Stimulated activated CD8-positive, alpha-beta memory T cell treated with anti-CD3 and anti-CD28 coated beads, Interleukin-4, amount 100 ng/mL, for 48 hours (primary cell): ENCODE results near the gene FBXL13.
"Not testable (repeated sequence)": the region's sequence is repeated elsewhere in the genome, so short reads cannot be mapped to it uniquely, and the experiment has no call there.

ENCODE experiments used
- DNase-seq: peaks from one replicate; pipeline ENCODE4 v3.0.0-alpha.2; 2020

FBXL13 gene

GRCh38 chr7:103078226-103078625 is 3.6 kb upstream of the FBXL13 start:
- DNase-seq = not testable (repeated sequence)

DNA sequence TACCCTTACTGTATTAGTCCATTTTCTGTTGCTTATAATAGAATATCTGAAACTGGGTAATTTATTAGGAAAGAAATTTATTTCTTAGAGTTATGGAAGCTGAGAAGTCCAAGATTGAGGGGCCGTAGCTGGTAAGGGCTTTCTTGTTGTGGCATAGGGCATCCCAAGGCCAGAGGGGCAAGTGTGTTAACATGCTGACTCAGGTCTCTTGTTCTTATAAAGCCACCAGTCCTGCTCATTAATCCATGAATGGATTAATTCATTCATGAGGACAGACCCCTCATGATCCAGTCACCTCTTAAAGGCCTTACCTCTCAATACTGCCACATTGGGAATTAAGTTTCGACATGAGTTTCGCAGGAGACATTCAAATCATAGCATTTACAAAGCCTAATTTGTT is 2.7 kb upstream of the FBXL13 start:
- DNase-seq = no peak

GRCh38 chr7:103076764-103077163 is 2.2 kb upstream of the FBXL13 start:
- DNase-seq = no peak

- DNase-seq = peak; percentile 82
These were observed 832 bp upstream of the FBXL13 start for GRCh38 chr7:103075337-103075918.

GRCh38 chr7:103073989-103074518 is 542 bp downstream of the FBXL13 start:
- DNase-seq = no peak

DNA sequence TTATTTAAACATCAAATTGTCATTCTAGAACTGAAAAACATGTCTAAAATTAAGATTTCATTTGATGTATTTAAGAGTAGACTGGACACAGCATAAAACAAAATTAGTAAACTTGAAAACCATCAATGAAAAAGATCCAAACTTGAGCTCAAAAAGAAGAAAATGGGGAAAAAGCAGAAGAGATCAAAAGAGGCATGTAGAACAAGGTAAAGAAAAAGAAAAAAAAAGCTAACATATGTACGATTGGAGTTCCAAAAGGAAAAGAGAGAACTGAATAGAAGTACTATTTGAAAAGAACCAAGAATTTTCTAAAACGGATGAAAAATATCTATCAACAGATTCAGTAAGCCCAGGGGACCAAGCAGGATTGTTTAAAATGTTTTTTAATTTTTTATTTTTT is 3.6 kb downstream of the FBXL13 start:
- no peak for DNase-seq

DNA sequence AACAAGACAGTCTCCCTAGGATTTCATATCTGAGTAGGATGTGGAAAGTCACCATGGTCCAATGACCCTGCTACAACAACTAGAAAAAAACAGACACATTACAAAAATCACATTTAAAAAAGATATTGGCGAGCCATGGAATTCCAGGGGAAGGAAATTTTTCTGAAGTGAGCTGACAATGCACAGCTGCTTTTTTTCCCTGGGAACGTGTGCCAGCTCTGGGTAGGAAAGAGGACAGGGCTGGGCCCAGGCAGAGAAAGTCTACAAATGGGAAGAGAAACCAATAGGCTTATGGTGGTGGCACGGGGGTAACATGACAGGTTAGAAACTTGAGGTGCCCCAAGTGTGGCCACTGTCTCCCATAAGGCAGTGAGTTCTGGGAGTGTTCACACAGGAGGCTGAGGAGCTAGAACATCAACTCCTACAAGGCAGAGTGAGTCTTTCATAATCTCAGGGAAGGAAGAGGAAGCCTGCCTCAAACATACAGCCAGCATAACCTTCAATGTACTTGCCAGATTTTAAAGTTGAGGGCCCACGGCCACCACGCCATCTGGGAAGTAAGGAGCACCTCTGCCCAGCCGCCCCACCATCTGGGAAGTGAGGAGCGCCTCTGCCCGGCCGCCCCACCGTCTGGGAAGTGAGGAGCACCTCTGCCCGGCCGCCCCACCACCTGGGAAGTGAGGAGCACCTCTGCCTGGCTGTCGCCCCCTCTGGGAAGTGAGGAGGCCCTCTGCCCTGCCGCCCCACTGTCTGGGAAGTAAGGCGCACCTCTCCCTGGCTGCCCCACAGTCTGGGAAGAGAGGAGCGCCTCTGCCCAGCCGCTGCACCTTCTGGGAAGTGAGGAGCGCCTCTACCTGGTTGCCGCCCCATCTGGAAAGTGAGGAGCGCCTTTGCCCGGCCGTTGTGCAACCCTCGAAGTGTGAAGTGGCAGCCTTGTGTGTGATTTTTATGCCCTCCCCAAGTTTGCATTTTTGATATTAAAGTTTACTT is 5.9 kb downstream of the FBXL13 start:
- no peak for DNase-seq

DNA sequence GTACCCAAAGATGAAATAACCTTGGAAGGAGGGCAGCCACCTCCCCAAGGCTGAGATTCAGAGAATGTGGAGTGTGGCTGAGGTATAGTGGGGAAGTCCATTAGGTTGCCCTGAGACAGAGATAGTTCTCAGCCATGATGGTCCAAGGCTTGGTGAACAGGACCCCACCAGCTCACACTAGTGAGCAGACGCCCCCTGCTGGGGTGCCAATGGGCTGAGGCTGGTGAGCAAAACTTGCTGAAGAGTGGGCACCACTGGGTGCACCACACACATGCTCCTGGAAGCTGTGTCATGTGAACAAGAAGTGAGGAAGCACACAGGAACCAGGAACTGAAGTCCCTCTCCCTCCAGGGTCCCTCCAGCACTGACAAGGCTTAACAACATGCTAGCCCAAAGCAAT is 8.9 kb downstream of the FBXL13 start:
- peak; percentile 76 for DNase-seq

GRCh38 chr7:103063895-103064294 is 10.7 kb downstream of the FBXL13 start:
- no peak for DNase-seq

DNA sequence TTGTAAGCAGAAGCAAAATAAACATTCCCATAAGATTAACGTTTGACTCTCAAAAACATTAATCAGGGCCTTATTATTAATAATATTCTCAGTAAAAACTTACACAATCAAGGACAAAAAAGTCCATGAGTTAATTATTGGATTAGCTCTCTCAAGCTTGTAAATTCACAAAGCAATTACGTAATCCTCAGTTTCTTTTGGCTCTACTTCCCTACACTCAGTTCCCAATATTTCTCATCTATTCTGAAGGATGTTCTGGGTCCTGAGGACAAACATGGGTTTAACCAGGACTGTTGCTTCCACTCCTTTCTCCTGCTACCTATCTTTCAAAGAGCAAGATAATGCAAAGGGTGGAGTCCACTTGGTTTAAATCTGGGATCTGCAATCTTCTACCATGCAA is 15.1 kb downstream of the FBXL13 start:
- DNase-seq = no peak

DNA sequence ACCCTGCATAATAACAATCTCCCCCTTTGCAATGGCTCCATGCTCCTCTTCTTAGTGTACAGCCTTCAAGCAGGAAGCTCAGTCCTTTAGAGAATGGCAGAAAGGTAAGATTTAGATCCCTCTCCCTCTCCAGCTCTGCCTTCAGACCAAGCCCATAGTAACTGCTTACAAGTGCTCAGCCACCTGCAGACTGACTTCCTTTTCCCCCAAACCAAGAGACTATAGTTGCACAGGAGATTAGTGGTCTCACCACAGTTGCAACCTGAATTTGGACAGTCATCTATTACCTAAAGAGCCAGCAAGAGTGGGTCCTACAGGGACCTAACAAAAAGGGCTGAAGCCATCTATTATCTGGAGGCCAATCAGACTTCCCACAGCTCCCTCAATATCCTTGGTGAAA is 16.5 kb downstream of the FBXL13 start:
- DNase-seq = no peak

DNA sequence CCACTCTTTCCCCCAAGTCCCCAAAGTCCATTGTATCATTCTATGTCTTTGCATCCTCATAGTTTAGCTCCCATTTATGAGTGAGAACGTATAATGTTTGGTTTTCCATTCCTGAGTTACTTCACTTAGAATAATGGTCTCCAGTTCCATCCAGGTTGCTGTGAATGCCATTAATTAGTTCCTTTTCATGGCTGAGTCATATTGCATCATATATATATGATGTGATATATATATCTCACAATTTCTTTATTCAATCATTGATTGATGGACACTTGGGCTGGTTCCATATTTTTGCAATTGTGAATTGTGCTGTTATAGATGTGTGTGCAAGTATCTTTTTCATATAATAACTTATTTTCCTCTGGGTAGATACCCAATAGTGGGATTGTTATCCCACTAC is 18.6 kb downstream of the FBXL13 start:
- not testable (repeated sequence) for DNase-seq

DNA sequence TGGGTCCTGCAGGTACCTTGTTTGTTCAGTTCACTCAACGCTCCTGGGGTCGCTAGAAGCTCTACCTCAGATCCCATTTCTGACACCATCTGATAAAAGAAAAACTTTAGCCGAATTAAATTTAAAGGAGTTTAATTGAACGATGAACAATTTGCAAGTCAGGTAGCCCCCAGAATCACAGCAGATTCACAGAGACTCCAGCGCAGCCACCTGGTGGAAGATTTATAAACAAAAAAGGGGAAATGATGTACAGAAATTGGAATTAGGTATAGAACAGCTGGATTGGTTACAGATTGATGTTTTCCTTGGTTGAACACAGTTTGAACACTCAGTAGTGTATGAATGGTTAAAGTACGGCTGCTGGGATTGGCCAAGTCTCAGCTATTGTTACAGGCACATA is 23.1 kb downstream of the FBXL13 start:
- DNase-seq = no peak

DNA sequence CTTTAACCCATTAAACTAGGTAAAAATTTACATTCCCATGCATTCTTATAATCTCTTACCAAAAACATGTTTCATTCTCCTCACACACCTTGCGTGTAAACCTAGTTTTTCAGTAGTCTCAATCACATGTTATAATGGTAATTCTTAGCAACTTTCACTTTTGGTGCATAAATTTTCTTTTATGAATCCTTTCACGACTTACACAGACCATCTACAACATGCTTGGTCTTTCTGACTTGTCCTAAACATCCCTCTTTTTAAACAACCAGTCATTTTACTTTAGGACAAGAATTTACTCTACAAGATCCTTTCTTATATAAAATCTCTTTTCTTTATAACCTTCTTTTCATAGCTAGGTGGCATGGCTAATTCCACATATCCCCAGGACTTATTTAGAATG is 25.8 kb downstream of the FBXL13 start:
- DNase-seq = no peak

DNA sequence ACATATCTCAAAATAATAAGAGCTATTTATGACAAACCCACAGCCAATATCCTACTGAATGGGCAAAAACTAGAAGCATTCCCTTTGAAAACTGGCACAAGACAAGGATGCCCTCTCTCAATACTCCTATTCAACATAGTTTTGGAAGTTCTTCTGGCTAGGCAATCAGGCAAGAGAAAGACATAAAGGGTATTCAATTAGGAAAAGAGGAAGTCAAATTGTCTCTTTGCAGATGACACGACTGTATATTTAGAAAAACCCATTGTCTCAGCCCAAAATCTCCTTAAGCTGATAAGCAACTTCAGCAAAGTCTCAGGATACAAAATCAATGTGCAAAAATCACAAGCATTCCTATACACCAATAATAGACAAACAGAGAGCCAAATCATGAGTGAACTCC is 32.8 kb downstream of the FBXL13 start:
- DNase-seq = not testable (repeated sequence)

DNA sequence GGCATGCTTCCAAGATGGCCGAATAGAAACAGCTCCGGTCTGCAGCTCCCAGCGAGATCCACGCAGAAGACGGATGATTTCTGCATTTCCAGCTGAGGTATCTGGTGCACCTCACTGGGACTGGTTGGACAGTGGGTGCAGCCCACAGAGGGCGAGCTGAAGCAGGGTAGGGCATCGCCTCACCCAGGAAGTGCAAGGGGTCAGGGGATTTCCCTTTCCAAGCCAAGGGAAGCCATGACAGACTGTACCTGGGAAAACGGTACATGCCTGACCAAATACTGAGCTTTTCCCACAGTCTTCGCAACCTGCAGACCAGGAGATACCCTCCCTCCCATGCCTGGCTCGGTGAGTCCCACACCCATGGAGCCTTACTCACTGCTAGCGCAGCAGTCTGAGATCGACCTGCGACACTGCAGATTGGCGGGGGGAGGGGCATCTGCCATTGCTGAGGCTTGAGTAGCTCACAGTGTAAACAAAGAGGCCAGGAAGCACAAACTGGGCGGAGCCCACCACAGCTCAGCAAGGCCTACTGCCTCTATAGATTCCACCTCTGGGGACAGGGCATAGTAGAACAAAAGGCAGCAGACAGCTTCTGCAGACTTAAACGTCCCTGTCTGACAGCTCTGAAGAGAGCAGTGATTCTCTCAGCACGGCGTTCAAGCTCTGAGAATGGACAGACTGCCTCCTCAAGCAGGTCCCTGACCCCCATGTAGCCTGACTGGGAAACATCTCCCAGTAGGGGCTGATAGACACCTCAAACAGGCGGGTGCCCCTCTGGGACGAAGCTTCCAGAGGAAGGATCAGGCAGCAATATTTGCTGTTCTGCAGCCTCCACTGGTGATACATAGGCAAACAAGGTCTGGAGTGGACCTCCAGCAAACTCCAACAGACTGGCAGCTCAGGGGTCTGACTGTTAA is 36.5 kb downstream of the FBXL13 start:
- not testable (repeated sequence) for DNase-seq

DNA sequence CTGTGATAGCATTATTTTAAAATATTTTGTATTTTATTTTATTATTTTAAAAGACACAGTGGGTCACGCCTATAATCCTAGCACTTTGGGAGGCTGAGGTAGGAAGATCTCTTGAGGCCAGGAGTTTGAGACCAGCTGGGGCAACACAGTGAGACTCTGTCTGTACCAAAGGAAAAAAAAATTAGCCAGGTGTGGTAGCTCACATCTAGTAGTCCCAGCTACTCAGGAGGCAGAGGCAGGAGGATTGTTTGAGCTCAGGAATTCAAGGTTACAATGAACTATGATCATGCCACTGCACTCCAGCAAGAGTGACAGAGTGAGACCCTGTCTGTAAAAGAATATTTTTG is 37.1 kb downstream of the FBXL13 start:
- DNase-seq = no peak

DNA sequence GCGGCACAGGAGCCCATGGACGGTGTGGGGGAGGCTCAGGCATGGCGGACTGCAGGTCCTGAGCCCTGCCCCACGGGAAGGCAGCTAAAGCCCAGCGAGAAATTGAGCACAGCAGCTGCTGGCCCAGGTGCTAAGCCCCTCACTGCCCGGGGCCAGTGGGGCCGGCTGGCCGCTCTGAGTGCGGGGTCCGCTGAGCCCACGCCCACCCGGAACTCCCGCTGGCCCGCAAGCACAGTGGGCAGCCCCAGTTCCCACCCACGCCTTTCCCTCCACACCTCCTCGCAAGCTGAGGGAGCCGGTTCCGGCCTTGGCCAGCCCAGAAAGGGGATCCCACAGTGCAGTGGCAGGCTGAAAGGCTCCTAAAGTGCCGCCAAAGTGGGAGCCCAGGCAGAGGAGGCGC is 40.3 kb downstream of the FBXL13 start:
- not testable (repeated sequence) for DNase-seq

DNA sequence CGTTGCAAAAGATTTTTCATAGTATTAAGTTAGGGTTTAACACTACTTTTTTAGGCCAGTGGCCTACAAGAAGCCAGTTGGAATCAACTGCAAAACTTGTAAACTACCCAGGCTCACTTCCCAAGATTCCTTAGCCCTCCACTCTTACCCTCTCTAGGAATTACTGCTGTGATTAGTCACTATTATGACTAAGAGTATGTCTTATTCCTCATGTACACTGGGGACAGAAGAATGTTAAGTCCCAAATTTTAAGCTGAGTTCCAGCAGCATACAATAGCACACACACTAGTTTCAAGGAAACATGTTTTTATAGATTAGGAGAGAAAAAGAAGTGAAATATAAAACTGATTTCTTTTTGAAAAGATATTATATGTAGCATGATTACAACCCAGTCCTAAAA is 42.8 kb downstream of the FBXL13 start:
- no peak for DNase-seq

DNA sequence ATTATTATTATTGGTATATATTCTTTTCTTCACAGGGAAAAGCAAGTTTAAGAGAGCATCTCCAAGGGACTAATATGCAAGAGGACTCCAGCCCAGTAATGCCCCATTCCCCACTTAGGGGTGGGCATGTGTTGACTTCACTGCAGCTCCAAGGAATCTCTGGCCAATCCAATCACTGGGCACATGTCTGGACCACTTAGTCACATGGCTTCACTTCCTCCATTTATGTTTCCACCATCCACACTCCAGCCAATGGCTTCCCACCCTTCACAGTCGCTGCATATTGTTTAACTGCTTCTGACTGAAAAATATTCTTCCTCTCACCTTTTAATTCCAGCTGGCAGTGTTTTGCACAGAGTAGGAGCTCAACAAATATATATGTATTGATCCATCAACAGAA is 43.6 kb downstream of the FBXL13 start:
- no peak for DNase-seq

DNA sequence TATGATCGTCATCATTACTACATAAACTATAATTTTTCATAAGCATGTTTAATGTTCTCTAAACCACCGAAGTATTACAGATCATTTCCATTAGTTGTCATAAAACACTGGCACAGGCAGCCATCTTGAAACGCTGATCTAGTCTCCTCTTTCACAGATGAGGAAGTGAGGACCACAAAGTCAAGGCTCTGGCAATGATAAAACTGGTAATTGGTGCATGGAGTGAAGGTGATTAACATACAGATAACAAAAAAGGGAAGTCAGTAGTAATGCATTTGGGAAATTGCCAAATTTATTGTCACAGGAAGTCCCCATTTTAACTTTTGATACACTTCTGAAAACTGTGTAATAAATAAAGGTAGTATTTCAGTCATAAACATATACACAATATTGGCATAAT is 49.3 kb downstream of the FBXL13 start:
- DNase-seq = no peak

GRCh38 chr7:103023578-103023977 is 51.0 kb downstream of the FBXL13 start:
- not testable (repeated sequence) for DNase-seq

- not testable (repeated sequence) for DNase-seq
These were observed 53.1 kb downstream of the FBXL13 start for GRCh38 chr7:103021490-103021889.
